ENCODE data around the gene GPC1.

Gene GPC1

GRCh38 chr2:240437861-240438809 lies 2.7 kb downstream of the GPC1 start:
- ATAC-seq (peak; percentile 47), DNase-seq (peak; percentile 74)
- H3K9me3 Mint-ChIP-seq, result no peaks in the 10 kb centered on the region
- H3K36me3 Mint-ChIP-seq (ENCODE audit: low read depth), result no peaks in the 10 kb centered on the region
- H3K27me3 Mint-ChIP-seq, result peaks cover 20% of the 10 kb centered on the region
- no peak overlapping the region for H3K27ac Mint-ChIP-seq
- no peak overlapping the region for H3K4me3 Mint-ChIP-seq
- H3K4me1 Mint-ChIP-seq, result peaks cover 9% of the 10 kb centered on the region

- Mint-ChIP-seq H3K27ac (no peak overlapping the region), H3K9me3 (no peaks in the 10 kb centered on the region), H3K36me3 (ENCODE audit: low read depth) (no peaks in the 10 kb centered on the region), H3K4me3 (no peak overlapping the region), H3K4me1 (peaks cover 4% of the 10 kb centered on the region), H3K27me3 (peaks cover 15% of the 10 kb centered on the region)
- ATAC-seq (no peak), DNase-seq (no peak)
These were observed 3.6 kb downstream of the GPC1 start for GRCh38 chr2:240438810-240439697.

GRCh38 chr2:240439698-240440151 lies 4.3 kb downstream of the GPC1 start:
- H3K9me3 Mint-ChIP-seq, result no peaks in the 10 kb centered on the region
- H3K4me3 Mint-ChIP-seq, result no peak overlapping the region
- ATAC-seq, result no peak
- no peak for DNase-seq
- no peak overlapping the region for H3K27ac Mint-ChIP-seq
- H3K4me1 Mint-ChIP-seq, result peaks cover under 1% of the 10 kb centered on the region
- H3K36me3 Mint-ChIP-seq (ENCODE audit: low read depth), result no peaks in the 10 kb centered on the region
- H3K27me3 Mint-ChIP-seq, result peaks cover 15% of the 10 kb centered on the region

- no peaks in the 10 kb centered on the region for H3K9me3 Mint-ChIP-seq
- no peak for DNase-seq
- no peaks in the 10 kb centered on the region for H3K4me1 Mint-ChIP-seq
- H3K36me3 Mint-ChIP-seq (ENCODE audit: low read depth), result no peaks in the 10 kb centered on the region
- no peak overlapping the region for H3K27ac Mint-ChIP-seq
- H3K27me3 Mint-ChIP-seq, result peaks cover 15% of the 10 kb centered on the region
- ATAC-seq, result no peak
- H3K4me3 Mint-ChIP-seq, result no peak overlapping the region
These were observed 4.8 kb downstream of the GPC1 start for GRCh38 chr2:240440251-240440650.

GRCh38 chr2:240440704-240441320 lies 5.3 kb downstream of the GPC1 start:
- H3K9me3 Mint-ChIP-seq, result no peaks in the 10 kb centered on the region
- H3K36me3 Mint-ChIP-seq (ENCODE audit: low read depth), result no peaks in the 10 kb centered on the region
- H3K4me3 Mint-ChIP-seq, result no peak overlapping the region
- no peak for ATAC-seq
- DNase-seq, result no peak
- H3K27me3 Mint-ChIP-seq, result peaks cover 15% of the 10 kb centered on the region
- H3K27ac Mint-ChIP-seq, result no peak overlapping the region
- H3K4me1 Mint-ChIP-seq, result no peaks in the 10 kb centered on the region

GRCh38 chr2:240441326-240441992 lies 6.0 kb downstream of the GPC1 start:
- no peak for DNase-seq
- peaks cover 15% of the 10 kb centered on the region for H3K27me3 Mint-ChIP-seq
- no peaks in the 10 kb centered on the region for H3K36me3 Mint-ChIP-seq (ENCODE audit: low read depth)
- H3K4me1 Mint-ChIP-seq, result no peaks in the 10 kb centered on the region
- no peak overlapping the region for H3K4me3 Mint-ChIP-seq
- H3K9me3 Mint-ChIP-seq, result no peaks in the 10 kb centered on the region
- no peak for ATAC-seq
- H3K27ac Mint-ChIP-seq, result no peak overlapping the region

- DNase-seq (no peak), ATAC-seq (no peak)
- Mint-ChIP-seq H3K9me3 (no peaks in the 10 kb centered on the region), H3K36me3 (ENCODE audit: low read depth) (no peaks in the 10 kb centered on the region), H3K27ac (no peak overlapping the region), H3K4me3 (no peak overlapping the region), H3K4me1 (no peaks in the 10 kb centered on the region), H3K27me3 (peaks cover 12% of the 10 kb centered on the region)
These were observed 6.5 kb downstream of the GPC1 start for GRCh38 chr2:240441993-240442411.

- peaks cover 3% of the 10 kb centered on the region for H3K27me3 Mint-ChIP-seq
- H3K9me3 Mint-ChIP-seq, result no peaks in the 10 kb centered on the region
- H3K4me3 Mint-ChIP-seq, result no peak overlapping the region
- H3K36me3 Mint-ChIP-seq (ENCODE audit: low read depth), result no peaks in the 10 kb centered on the region
- H3K4me1 Mint-ChIP-seq, result no peaks in the 10 kb centered on the region
- H3K27ac Mint-ChIP-seq, result no peak overlapping the region
- no peak for ATAC-seq
- no peak for DNase-seq
These were observed 7.6 kb downstream of the GPC1 start for GRCh38 chr2:240442891-240443715.

GRCh38 chr2:240443891-240444301 lies 8.4 kb downstream of the GPC1 start:
- Mint-ChIP-seq H3K27me3 (no peaks in the 10 kb centered on the region), H3K27ac (no peak overlapping the region), H3K4me3 (no peak overlapping the region), H3K4me1 (no peaks in the 10 kb centered on the region), H3K36me3 (ENCODE audit: low read depth) (no peaks in the 10 kb centered on the region), H3K9me3 (no peaks in the 10 kb centered on the region)
- DNase-seq (no peak), ATAC-seq (no peak)

GRCh38 chr2:240444464-240444863 lies 9.0 kb downstream of the GPC1 start:
- Mint-ChIP-seq H3K9me3 (no peaks in the 10 kb centered on the region), H3K4me1 (no peaks in the 10 kb centered on the region), H3K36me3 (ENCODE audit: low read depth) (no peaks in the 10 kb centered on the region), H3K27me3 (peaks cover under 1% of the 10 kb centered on the region), H3K27ac (no peak overlapping the region), H3K4me3 (no peak overlapping the region)
- no peak for ATAC-seq
- DNase-seq, result no peak

- no peak overlapping the region for H3K27ac Mint-ChIP-seq
- DNase-seq (no peak), ATAC-seq (no peak)
- no peaks in the 10 kb centered on the region for H3K4me1 Mint-ChIP-seq
- no peaks in the 10 kb centered on the region for H3K9me3 Mint-ChIP-seq
- no peak overlapping the region for H3K4me3 Mint-ChIP-seq
- peaks cover 16% of the 10 kb centered on the region for H3K27me3 Mint-ChIP-seq
- no peaks in the 10 kb centered on the region for H3K36me3 Mint-ChIP-seq (ENCODE audit: low read depth)
These were observed 10.6 kb downstream of the GPC1 start for GRCh38 chr2:240445961-240446663.

- no peak for DNase-seq
- no peak overlapping the region for H3K4me3 Mint-ChIP-seq
- no peak overlapping the region for H3K27ac Mint-ChIP-seq
- no peaks in the 10 kb centered on the region for H3K36me3 Mint-ChIP-seq (ENCODE audit: low read depth)
- H3K4me1 Mint-ChIP-seq, result no peaks in the 10 kb centered on the region
- no peaks in the 10 kb centered on the region for H3K9me3 Mint-ChIP-seq
- no peak for ATAC-seq
- H3K27me3 Mint-ChIP-seq, result peaks cover 20% of the 10 kb centered on the region
These were observed 11.3 kb downstream of the GPC1 start for GRCh38 chr2:240446664-240447175.

- DNase-seq, result no peak
- Mint-ChIP-seq H3K4me1 (peaks cover 4% of the 10 kb centered on the region), H3K27ac (no peak overlapping the region), H3K27me3 (peaks cover 26% of the 10 kb centered on the region), H3K4me3 (no peak overlapping the region), H3K9me3 (no peaks in the 10 kb centered on the region), H3K36me3 (ENCODE audit: low read depth) (no peaks in the 10 kb centered on the region)
- ATAC-seq, result no peak
These were observed 11.9 kb downstream of the GPC1 start for GRCh38 chr2:240447331-240447730.

Data from activated naive CD8-positive, alpha-beta T cell treated with anti-CD3 and anti-CD28 coated beads, Interleukin-2, amount 50 U/mL, for 24 hours (primary cell).